HEK293T (cell line): ENCODE measurements around the gene CNOT6.
"Not testable (repeated sequence)": the region's sequence is repeated elsewhere in the genome, so short reads cannot be mapped to it uniquely, and the experiment has no call there.

Experiments used
- CTCF ChIA-PET: fragments of 350-600 bp; formaldehyde crosslinking; extraction: SDS; loops from one replicate; lab custom pipeline; 2021; ENCODE audit warnings: antibody characterized with exemption, inconsistent platforms; lab: Yijun Ruan, JAX
- POLR2A ChIA-PET: fragments of 350-600 bp; formaldehyde crosslinking; extraction: SDS; loops from one replicate; lab custom pipeline; 2020; ENCODE audit warnings: antibody characterized with exemption, inconsistent platforms; lab: Yijun Ruan, JAX
- DNase-seq: peaks from one replicate; pipeline ENCODE4 v3.0.0; 2012; ENCODE audit warnings: mixed read lengths; ENCODE audit errors: extremely low spot score
- ARNT ChIP-seq: fragments of 450-650 bp; IDR thresholded peaks from 2 replicates; pipeline ENCODE4 v1.6.1; 2017; ENCODE audit warnings: mild to moderate bottlenecking
- BHLHE40 ChIP-seq: fragments of 450-650 bp; IDR thresholded peaks from 2 replicates; pipeline ENCODE4 v1.6.1; 2016; ENCODE audit warnings: mild to moderate bottlenecking, moderate library complexity, borderline replicate concordance
- CTBP1 ChIP-seq: fragments of 450-650 bp; IDR thresholded peaks from 2 replicates; pipeline ENCODE4 v1.6.1; 2016; ENCODE audit warnings: borderline replicate concordance
- ELF4 ChIP-seq: fragments of 450-650 bp; IDR thresholded peaks from 2 replicates; pipeline ENCODE4 v1.6.1; 2017; ENCODE audit warnings: antibody characterized with exemption
- FOXA1 ChIP-seq: fragments of 450-650 bp; IDR thresholded peaks from 2 replicates; pipeline ENCODE4 v1.6.1; 2016; ENCODE audit warnings: mild to moderate bottlenecking
- FOXK2 ChIP-seq: fragments of 450-650 bp; IDR thresholded peaks from 2 replicates; pipeline ENCODE4 v1.6.1; 2016; ENCODE audit warnings: mild to moderate bottlenecking
- FOXM1 ChIP-seq: fragments of 450-650 bp; IDR thresholded peaks from 2 replicates; pipeline ENCODE4 v1.6.1; 2017; ENCODE audit warnings: mild to moderate bottlenecking, borderline replicate concordance
- HDGF ChIP-seq: fragments of 450-650 bp; IDR thresholded peaks from 2 replicates; pipeline ENCODE4 v1.6.1; 2017; ENCODE audit warnings: antibody characterized with exemption, borderline replicate concordance
- L3MBTL2 ChIP-seq: fragments of 450-650 bp; conservative IDR thresholded peaks from 2 replicates; pipeline ENCODE4 v1.6.1; 2016; ENCODE audit warnings: mild to moderate bottlenecking
- LEF1 ChIP-seq: fragments of 450-650 bp; IDR thresholded peaks from 2 replicates; pipeline ENCODE4 v1.6.1; 2017; ENCODE audit warnings: mild to moderate bottlenecking, borderline replicate concordance
- NFRKB ChIP-seq: fragments of 450-650 bp; IDR thresholded peaks from 2 replicates; pipeline ENCODE4 v1.6.1; 2016; ENCODE audit warnings: mild to moderate bottlenecking, moderate library complexity
- PKNOX1 ChIP-seq: fragments of 450-650 bp; IDR thresholded peaks from 2 replicates; pipeline ENCODE4 v1.6.1; 2016
- SP1 ChIP-seq: fragments of 450-650 bp; IDR thresholded peaks from 2 replicates; pipeline ENCODE4 v1.6.1; 2017
- SUZ12 ChIP-seq: fragments of 450-650 bp; IDR thresholded peaks from 2 replicates; pipeline ENCODE4 v1.6.1; 2016; ENCODE audit warnings: mild to moderate bottlenecking
- TARDBP ChIP-seq: fragments of 450-650 bp; IDR thresholded peaks from 2 replicates; pipeline ENCODE4 v1.6.1; 2016
- ZNF384 ChIP-seq: fragments of 450-650 bp; IDR thresholded peaks from 2 replicates; pipeline ENCODE4 v1.6.1; 2016

Gene CNOT6

GRCh38 chr5:180494510-180495181, 467 bp downstream of the CNOT6 start:
- ChIA-PET POLR2A (interaction anchor here (1.0 to 1.1 kb wide), 2 partner anchors 27 to 119 kb away, joined by 3 read pairs; no protein-coding TSS in a partner anchor), CTCF (interaction anchor here (0.5 kb wide), 1 partner anchor 117 kb away, joined by 3 read pairs; no protein-coding TSS in a partner anchor)
- DNase-seq = peak; percentile 55
- TF ChIP-seq NFRKB = no peak
- no peak for TF ChIP-seq ARNT
- TF ChIP-seq PKNOX1 = peak; percentile 86

DNA sequence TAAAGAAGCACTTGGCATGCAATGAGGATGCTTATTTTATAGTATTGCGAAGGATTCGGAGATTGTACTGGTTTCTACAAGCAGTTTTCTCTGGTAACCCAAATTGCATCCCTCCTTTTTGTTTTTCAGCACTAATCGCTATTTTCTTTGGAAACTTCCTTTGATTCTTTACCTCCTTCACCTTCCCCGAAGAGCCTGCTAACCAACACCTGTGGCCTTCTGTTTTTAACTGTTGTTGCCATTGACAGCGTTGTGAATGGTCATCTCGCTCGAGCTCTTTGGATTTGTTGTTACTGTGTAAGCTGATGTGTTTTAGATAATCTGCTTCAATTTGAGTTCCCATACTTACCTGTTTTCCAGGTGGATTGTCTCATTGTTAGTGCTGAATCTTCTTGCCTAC, 1.1 kb downstream of the CNOT6 start:
- ChIA-PET CTCF (interaction anchor here (0.5 kb wide), 1 partner anchor 116 kb away, joined by 3 read pairs; no protein-coding TSS in a partner anchor), POLR2A (no interaction called here)
- DNase-seq = no peak
- no peak for TF ChIP-seq NFRKB
- no peak for TF ChIP-seq ELF4
- no peak for TF ChIP-seq FOXK2

DNA sequence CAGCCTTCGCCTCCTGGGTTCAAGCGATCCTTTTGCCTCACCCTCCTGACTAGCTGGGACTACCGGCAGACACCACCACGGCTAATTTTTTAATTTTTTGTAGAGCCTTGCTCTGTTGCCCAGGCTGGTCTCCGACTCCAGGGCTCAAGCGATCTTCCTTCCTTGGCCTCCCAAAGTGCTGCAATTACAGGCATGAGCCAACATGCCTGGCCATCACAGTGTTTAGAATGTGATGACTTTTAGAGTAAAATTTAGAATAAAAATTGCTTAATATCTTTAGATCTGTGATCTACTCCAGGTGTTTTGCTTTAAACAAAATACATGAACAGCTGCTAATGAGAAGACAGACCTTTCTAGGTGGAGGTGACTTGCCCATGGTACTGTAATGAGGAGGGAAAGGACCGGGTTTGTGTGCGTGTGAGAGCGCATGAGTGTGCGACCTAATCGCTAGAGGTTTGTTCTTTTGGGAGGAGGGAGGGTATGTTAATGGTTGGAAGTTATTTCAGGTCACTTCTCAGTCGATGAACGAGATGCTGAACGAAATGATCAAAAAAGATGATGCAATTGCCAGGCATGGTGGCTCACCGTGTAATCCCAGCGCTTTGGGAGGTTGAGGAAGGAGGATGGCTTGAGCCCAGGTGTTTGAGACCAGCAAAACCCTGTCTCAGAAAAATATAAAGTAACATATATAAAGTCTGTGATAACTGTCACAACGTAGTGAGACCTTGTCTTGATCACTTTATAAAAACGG, 2.0 kb downstream of the CNOT6 start:
- POLR2A ChIA-PET = no interaction called here
- CTCF ChIA-PET = no interaction called here
- TF ChIP-seq ARNT (no peak), PKNOX1 (no peak), SUZ12 (no peak), HDGF (no peak), LEF1 (no peak), ZNF384 (no peak), SP1 (no peak), L3MBTL2 (no peak), FOXM1 (no peak), FOXA1 (no peak), FOXK2 (no peak)
- no peak for DNase-seq

DNA sequence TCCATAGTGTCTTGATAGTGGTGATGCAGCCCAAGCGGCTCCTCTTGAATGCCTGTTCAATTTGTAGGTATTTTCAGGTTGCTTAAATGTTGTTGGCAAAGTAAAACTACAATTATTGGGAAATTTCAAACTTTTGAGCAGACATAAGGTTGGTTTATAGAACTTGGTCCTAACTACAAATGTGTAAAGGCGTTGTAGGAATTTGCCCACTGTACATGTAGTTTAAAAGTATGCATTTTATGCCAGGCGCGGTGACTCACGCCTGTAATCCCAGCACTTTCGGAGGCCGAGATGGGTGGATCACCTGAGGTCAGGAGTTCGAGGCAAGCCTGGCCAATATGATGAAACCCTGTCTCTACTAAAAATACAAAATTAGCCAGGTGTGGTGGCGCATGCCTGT, 2.6 kb downstream of the CNOT6 start:
- POLR2A ChIA-PET = interaction anchor here (1.2 kb wide), 1 partner anchor 21 kb away, joined by 3 read pairs; no protein-coding TSS in a partner anchor
- DNase-seq, CTCF ChIA-PET: not testable (repeated sequence)

- CTCF ChIA-PET = not testable (repeated sequence)
- POLR2A ChIA-PET = interaction anchor here (1.2 kb wide), 1 partner anchor 20 kb away, joined by 3 read pairs; no protein-coding TSS in a partner anchor
These were observed 3.7 kb downstream of the CNOT6 start for GRCh38 chr5:180497865-180498264.

GRCh38 chr5:180498378-180498777, 4.2 kb downstream of the CNOT6 start:
- DNase-seq = no peak
- ChIA-PET POLR2A (no interaction called here), CTCF (no interaction called here)
- TF ChIP-seq CTBP1 = no peak
- TF ChIP-seq PKNOX1 = no peak
- TF ChIP-seq FOXK2 = no peak
- TF ChIP-seq L3MBTL2 = no peak
- TF ChIP-seq ARNT = no peak
- no peak for TF ChIP-seq NFRKB
- no peak for TF ChIP-seq SUZ12
- TF ChIP-seq ELF4 = no peak
- TF ChIP-seq FOXM1 = no peak
- no peak for TF ChIP-seq FOXA1
- TF ChIP-seq TARDBP = no peak
- TF ChIP-seq HDGF = no peak

More at GRCh38 chr5:180497865-180498264, 3.7 kb downstream of the CNOT6 start:
- not testable (repeated sequence) for DNase-seq

DNA sequence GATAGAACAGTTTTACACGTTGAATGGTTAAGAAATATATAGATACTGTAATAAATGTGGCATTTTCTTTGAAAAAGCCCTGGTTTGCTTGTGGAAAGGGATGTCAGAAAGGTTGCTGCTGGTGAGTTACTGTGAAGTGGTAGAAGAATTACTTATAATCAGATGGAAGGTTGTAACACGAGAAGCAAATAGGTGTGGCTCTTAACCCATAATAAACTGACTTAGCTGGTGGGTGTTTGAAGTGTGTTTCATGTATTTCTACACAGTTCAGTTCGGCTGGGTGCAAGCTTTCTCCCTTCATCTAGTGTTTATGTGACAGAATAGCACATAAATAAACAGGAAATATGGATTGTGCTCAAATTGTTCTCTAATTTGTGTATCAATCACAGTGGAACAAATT, 5.5 kb downstream of the CNOT6 start:
- DNase-seq = no peak
- ChIA-PET CTCF (interaction anchor here (0.6 to 0.9 kb wide), 3 partner anchors 19 to 442 kb away, joined by 3 read pairs; no protein-coding TSS in a partner anchor), POLR2A (no interaction called here)
- TF ChIP-seq ELF4 = no peak
- no peak for TF ChIP-seq LEF1
- TF ChIP-seq FOXA1 = no peak
- TF ChIP-seq HDGF = no peak
- no peak for TF ChIP-seq SUZ12
- TF ChIP-seq ARNT = no peak
- no peak for TF ChIP-seq FOXK2
- no peak for TF ChIP-seq SP1
- no peak for TF ChIP-seq PKNOX1
- no peak for TF ChIP-seq NFRKB
- TF ChIP-seq CTBP1 = no peak
- TF ChIP-seq FOXM1 = no peak
- TF ChIP-seq TARDBP = no peak
- no peak for TF ChIP-seq L3MBTL2
- TF ChIP-seq BHLHE40 = no peak
- TF ChIP-seq ZNF384 = no peak
